Activated naive CD4-positive, alpha-beta T cell treated with anti-CD3 and anti-CD28 coated beads, Interleukin-2, amount 50 U/mL, for 16 hours (primary cell): Measurements from ENCODE around the gene OR51A7.

Experiments
- DNase-seq: peaks from one replicate; pipeline ENCODE4 v3.0.0-alpha.2; 2020

Gene OR51A7

DNA sequence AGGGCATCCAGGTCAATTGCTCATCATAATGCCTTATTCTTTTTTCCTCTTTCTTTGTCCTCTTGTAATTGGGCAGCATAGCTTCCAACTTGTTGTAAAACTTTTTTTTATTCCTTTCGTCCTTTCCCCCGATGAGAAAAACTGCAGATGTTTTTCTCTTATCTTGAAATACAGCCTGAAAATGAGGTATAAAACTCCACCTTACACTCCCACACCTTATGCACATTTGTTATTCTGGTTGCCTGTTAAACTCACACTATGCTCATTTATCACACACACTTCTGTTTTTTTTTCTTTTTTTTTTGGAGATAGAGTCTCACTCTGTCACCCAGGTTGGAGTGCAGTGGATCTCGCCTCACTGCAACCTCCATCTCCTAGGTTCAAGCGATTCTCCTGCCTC lies 53.8 kb downstream of the OR51A7 start:
- no peak for DNase-seq
